Measurements from ENCODE around the gene SLC9C1.

Gene SLC9C1

DNA sequence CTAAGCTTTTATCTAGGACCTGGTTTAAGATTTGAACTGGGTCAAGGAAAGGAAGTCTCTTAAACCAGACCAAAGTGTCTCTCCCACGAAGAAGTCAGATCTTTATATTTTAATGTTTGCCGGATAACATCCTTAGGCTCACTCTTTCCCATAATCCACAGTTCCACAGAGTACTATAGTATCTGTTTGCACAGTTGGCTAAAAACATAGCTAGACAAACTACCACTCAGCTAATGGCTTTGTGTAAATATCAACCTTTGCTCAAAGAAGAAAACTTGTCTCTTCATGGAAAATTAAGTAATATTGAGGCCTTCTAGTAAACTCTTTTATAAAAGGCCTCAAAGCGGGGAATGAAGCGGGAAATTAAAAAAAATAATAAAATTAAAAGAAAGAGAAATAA lies 13.5 kb upstream of the SLC9C1 start:
- DNase-seq (ENCODE audit: extremely low read depth in 1 of 2, low read depth in 1 of 2): no peak

DNA sequence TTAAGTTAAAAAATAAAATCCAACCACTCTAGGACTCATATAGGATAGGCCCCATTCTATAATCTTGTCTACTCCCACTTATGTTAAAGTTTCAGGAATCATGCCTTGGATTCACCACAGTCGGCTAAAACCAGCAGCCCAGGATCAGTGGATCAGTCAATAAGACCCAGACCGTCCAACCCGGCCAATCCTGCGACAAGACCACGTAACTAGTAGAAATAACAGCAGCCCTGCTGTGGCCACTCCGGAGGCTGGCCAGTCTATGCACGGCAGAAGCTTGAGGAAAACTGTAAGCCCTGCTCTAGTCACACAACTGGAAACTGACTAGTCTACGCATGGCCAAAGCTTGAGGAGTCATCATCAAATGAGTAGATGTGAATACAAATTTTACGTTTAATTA lies 12.8 kb upstream of the SLC9C1 start:
- DNase-seq (ENCODE audit: extremely low read depth in 1 of 2, low read depth in 1 of 2): no peak

DNA sequence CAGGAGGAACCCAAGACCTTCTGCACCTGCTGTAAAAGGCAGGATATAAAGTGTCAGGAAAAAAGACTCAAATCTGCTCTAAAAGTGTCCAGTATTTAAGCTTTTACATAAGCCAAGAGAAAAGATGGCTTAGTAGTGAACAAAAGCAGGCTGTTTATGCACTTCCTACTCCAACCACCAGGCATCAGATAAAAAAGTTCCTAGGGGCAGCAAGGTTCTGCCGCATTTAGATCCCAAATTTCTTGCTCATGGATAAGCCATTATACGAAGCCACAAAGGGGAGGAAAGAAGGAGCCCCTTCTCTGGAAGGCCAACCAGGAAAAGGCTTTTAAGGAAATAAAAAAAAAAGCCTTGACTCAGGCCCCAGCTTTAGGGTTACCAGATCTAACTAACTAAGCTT lies 10.6 kb upstream of the SLC9C1 start:
- no peak for DNase-seq (ENCODE audit: extremely low read depth in 1 of 2, low read depth in 1 of 2)

DNA sequence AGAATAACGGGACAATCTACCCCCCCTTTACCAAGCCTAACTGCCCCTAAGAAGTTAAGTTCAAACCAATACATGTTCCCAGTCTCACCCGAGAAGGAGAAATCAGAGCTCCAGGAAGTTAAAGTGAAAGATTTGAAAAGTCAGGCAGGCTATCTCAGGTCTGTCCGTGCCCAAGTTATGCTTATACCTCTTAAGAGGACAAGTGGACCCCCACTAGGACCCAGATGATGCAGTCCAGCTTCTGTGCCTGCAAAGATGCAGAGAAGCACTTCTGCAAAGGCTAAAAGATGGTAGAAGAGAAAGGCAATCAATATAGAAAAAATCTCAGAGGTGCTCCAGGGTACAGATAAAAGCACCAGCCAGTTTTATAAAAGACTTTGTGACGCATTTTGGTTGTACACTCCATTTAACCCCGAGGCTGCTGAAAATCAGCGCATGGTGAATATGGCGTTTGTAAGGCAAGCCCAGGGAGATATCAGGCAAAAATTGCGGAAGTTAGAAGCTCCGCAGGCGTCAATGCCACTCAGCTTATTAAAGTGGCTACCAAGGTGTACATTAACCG lies 9.8 kb upstream of the SLC9C1 start:
- DNase-seq (ENCODE audit: extremely low read depth in 1 of 2, low read depth in 1 of 2): no peak

DNA sequence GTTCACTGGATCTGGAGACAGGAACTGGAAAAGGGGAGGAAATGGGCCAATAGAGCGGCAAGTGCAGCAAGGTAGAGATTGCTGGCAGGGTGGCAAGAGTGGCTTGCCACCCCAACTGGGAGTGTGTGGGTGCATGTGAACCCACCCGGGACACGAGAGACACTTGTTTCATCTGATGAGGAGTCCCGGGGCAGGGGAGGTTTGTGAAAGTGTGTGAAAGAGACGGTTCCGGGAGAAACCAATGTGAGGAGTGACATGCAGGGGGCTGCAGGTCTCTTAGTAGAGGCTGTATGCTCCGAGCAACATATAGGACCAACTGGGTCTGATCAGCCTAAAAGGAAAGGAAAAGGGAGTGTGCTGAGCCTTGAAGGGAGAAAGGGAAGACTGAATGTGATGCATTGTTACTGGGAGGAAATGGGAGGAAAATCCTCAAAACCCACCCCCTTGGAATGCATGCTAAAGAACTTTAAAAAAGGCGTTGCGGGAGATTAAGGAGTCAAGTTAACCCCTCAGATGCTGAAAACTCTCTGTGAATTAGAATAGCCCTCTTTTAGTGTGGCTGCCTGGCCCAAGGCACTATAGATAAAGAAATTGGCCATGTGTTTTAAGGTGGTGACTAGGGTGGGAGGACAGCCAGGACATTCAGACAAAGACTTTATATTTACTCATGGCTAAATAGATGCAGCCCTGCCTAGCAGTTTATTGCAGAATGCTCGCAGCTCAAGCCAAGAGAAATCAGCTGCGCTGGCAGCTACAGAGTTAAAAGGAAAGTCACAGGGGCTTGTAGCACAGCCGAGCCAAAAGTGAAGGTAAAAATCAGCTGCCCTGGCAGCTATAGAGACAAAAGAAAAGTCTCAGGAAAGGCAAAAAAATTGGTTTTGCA lies 9.1 kb upstream of the SLC9C1 start:
- DNase-seq (ENCODE audit: extremely low read depth in 1 of 2, low read depth in 1 of 2): no peak

DNA sequence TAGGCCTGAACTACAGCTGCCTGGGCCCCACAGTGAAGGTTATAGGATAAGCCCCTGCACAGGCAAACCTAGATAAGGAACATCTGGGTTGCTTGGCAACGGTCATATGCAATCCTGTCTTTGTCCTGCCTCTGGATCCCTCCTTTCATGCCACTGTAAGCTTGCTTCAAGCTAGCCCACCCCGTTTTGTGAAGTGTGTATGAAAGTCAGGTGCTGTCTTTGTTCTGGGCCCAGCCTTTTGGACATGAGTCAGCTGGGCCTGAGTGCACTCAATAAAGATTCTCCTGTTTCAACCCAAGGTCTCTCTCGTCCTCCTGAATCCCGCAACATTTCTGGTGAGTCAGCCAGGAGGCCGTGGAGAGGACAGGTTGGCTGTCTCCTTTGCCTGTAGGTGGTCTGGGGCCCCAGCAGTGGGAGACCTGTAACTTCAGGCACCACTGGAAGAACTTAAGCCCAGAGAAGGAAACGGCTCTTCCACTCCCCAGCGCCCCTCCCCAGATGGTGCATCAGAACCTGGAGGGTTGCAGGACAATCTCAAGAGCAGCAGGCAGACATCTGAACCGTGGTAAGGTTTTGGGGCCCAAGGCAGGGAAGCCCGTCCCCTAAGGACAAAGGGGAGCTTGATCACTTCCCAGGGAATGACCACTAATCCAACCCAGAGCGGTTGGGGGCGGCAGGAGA lies 8.3 kb upstream of the SLC9C1 start:
- no peak for DNase-seq (ENCODE audit: extremely low read depth in 1 of 2, low read depth in 1 of 2)

DNA sequence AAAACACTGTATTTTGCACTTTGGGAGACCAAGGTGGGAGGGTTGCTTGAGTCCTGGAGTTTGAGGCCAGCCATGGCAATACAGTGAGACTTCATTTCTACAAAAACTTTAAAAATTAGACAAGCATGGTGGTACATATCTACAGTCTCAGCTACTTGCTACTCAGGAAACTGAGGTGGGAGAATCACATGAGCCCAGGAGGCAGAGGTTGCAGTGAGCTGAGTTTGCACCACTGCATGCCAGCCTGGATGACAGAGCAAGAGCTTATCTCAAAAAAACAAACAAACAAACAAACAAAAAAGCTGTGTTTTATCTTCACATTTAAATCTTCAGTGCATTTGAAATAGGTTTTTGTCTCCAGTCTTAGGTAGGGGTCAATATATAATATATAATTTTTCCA lies 4.8 kb upstream of the SLC9C1 start:
- DNase-seq (ENCODE audit: extremely low read depth in 1 of 2, low read depth in 1 of 2): no peak

DNA sequence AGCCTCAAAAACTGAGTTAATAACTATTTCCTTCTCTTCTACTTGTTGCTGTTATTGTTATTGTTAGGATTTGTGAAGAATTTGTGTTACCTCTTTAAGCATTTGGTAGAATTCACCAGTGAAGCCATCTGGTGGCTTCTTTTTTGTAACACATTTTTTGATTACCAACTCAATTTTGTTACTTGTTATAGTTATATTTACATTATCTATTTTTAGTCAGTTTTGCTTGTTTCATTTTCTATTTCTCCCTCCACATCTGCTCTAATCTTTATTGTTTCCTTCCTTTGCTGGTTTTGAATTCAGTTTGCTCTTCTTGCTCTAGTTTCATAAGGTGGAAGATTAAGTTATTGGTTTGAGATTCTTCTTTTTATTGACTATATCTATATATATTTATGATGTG lies 3.7 kb upstream of the SLC9C1 start:
- DNase-seq (ENCODE audit: extremely low read depth in 1 of 2, low read depth in 1 of 2): no peak

DNA sequence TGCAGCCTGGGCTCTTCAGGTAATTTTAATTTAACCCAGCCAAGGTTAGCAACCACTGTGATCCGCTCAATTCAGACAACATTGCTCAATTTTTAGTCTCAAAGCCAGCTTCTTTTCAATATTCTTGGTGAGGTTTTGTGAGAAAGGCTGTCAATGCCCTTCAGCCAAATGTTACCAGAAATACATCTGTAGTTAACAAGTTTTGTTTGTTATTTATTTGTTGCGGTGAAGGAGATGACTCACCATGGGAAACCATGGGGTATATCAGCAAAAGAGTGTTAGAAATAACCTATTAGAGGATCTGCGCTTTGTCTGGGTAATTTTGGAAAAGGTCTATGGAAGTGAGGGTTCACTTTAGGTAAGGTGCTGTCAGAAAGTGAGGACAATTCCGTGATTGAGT lies 5.0 kb downstream of the SLC9C1 start:
- DNase-seq (ENCODE audit: extremely low read depth in 1 of 2, low read depth in 1 of 2): no peak

DNA sequence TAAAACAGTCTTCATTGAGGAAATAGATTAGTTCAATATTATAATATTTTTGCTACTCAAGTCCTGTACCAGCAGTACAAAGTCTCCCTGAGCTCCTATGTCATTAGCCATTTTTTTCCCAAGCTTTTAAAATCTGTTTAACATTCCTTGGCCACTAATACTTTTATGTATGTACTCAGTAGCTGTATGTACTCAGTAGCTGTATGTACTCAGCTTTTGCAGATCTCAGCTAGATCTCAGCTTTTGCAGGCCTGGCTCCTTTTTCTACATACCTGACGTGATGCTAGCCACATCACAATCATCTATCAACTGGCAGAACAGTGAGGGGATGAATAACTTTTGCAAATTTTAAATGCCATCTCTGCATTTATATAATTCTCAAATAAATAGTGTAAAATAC lies 13.8 kb downstream of the SLC9C1 start:
- DNase-seq (ENCODE audit: extremely low read depth in 1 of 2, low read depth in 1 of 2): no peak

DNA sequence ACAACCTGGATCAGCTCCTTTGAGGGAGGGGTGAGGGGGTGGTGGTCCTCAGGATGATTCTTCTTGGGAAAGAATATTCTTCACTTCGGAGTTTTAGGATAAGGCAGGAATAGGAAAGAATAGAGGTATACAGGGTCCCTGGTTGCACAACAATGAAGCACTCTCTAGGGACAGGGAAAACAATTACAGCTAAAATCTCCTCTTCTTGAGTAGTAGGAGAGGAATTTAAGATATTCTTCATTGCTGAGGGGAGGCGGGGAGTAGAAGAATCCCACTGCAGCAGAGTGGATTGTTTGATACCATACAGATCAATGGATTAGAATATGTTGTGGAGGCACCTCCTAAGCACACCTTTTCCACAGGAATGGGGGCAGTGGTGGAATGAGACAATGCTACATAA lies 20.5 kb downstream of the SLC9C1 start:
- no peak for DNase-seq (ENCODE audit: extremely low read depth in 1 of 2, low read depth in 1 of 2)

DNA sequence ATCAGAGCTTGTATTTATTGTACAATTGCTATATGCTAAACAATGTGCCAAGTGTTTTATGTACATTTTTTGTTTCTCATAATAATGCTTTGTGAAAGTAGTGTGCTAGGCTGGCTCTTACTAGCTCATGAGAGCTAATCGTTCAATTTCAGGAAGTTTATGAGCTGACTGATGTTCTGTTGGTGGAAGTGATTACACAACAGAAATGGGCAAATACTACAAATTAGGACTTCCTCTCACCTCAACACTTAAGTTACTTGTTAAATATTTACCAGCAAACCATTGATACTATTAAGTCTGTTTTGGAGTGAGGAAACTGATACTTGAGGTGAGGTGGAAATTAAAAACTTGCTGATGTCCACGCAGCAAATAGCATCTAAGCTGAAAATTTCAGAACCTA lies 32.3 kb downstream of the SLC9C1 start:
- DNase-seq (ENCODE audit: extremely low read depth in 1 of 2, low read depth in 1 of 2): no peak

DNA sequence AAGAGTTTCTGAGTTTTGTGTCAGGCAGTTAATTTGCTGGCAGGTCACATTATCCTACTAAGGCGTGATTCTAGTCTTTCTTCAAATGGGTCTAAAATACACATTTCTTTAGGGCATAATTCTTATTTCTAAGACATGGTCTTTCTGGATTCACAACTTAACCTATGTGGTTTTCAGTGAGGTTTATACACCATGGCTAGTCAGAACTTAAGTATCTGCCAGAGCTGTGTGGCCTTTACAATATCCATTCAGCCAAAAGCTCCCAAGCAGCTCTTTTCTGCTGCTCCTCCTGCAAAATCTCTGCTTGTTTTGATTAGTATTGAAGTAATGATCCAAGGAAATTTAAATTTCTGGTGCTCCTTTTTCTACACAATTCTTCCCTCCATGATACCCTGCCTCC lies 33.5 kb downstream of the SLC9C1 start:
- DNase-seq (ENCODE audit: extremely low read depth in 1 of 2, low read depth in 1 of 2): no peak

DNA sequence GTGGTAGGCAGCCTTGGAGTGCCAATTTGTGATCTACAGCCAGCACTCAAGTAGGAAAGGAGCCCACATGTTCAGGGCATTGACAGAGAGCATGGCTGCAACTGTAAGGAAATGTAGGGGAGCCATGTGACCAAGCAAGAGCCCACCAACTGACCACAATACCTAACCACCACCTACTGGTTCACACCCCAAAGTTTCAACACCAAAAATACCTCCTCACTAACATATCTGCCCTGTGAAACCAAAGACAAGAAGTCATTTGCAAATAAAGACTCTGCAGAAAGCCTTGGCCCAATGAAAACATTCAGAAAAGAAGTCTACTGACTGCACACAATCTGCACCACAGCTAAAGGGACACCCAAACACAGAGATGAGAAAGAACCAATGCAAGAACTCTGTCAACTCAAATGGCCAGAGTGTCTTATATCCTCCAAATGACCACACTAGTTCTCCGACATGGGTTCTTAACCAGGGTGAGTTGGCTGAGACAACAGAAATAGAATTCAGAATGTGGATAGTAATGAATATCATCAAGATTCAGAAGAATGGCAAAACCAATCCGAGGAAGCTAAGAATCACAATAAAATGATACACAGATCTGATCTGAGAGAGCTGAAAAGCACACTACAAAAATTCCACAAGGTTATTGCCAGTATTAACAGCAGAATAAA lies 40.6 kb downstream of the SLC9C1 start:
- no peak for DNase-seq (ENCODE audit: extremely low read depth in 1 of 2, low read depth in 1 of 2)

DNA sequence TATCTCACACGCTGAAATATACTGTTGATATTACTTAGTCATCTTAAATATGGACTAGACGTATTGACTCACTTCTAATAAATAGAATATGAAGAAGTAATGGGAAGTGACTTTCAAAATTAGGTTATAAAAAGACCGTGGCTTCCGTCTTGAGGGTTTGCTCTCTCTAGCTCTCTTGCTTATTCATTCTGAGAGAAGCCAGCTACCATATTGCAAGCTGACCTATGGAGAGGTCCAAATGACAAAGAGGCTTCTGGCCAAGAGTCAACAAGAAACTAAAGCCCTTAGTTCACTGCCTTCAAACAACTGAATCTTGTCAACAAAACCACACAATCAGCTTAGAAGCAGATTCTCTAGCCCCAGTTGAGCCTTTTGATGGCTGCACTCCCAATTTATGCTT lies 46.1 kb downstream of the SLC9C1 start:
- DNase-seq (ENCODE audit: extremely low read depth in 1 of 2, low read depth in 1 of 2): no peak

DNA sequence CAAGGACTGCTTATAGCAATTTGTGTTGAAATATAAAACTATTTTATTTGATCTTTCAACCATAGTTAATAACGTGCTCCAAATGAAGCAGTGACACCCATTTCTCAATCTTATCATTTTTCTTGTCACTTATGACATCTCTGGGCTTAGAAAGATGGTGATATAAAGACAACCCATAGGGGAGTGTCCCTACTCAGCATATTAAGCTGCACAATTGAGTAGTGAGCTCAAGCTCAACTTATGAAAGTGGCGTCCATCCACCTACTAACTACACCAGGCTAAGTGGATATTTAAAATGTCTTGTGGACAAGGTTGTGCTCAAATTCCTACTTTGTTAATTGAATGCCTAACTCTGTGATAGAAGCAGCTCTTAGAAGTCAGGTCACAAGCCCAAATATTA lies 46.7 kb downstream of the SLC9C1 start:
- DNase-seq (ENCODE audit: extremely low read depth in 1 of 2, low read depth in 1 of 2): no peak

DNA sequence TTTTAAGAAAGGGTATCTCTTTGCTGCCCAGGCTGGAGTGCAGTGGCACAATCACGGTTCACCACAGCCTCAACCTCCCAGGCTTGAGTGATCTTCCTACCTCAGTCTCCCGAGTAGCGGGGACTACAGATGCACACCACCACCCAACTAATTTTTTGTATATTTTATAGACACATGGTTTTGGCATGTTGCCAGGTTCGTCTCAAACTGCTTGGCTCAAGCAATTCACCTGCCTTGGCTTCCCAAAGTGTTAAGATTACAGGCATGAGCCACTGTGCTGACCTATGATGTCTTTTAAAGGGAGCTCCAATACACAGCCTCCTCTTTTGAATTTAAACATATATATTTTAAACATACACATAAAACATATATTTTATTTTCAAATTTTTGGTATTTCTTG lies 60.9 kb downstream of the SLC9C1 start:
- DNase-seq (ENCODE audit: extremely low read depth in 1 of 2, low read depth in 1 of 2): no peak

DNA sequence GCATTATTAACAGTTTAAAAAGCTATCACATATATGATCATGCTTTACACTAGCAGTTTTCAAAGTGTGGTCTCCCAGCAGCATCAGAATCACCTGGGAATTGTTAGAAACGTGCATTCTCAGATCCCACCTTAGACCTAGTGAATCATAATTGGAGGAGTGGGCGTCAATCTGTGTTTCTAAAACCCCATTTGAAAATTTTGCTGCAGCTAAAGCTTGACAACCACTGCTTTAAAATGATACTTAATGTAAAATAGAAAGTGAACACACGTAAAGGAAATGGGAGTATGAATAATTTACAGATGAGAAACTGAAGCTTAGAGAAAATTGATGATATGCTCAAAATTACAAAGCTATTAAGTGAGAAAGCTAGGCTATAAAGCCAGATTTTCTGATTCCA lies 62.3 kb downstream of the SLC9C1 start:
- DNase-seq (ENCODE audit: extremely low read depth in 1 of 2, low read depth in 1 of 2): no peak

DNA sequence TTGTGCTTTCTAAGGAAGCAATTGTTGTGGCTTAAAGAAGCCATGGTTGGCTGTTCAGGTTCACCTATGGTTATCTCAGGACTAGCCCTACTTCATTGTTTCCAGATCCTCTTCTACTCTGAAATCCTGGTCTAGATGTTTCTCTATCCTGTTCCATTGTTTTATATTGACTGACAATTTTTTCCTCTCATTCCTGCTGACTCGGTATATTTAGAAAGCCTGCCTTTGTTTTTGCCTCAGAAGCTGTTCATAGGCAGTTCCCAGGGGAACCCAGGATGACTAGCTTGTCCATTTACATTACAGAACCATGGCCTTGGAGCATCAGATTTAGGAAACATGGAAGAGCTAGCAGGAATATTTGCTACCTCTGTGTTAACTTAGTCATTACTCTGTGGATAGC lies 64.0 kb downstream of the SLC9C1 start:
- DNase-seq (ENCODE audit: extremely low read depth in 1 of 2, low read depth in 1 of 2): no peak

DNA sequence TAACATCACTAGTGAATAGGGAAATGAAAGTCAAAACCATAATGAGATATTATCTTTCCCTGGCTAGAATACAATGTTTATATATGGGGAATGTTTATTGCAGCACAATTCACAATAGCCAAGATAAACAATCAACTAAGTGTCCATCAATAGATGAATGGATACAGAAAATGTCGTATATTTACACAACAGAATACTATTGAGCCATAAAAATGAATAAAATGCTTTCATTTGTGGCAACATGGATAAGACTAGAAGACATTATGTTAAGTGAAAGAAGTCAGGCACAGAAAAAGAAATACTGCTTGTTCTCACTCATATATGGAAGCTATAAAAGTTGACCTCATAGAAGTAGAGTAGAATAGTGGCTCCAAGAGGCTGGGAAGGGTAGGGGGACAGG lies 65.2 kb downstream of the SLC9C1 start:
- no peak for DNase-seq (ENCODE audit: extremely low read depth in 1 of 2, low read depth in 1 of 2)

DNA sequence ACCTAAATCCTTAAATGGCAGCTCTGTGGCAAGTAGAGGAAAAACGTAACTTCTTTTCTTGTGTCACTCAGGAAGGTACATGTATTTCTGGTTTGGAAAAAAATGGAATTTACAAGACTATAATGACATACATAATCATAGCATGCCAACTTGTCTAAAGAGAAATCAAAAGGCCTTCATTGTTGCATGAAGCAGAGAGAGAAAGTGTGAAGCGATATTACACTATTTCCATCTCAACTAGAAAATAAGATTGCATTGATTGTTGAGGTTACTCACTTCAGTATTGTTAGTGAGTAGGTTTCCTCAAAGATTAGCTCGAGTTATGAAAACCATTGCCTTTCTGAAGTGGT lies 93.7 kb downstream of the SLC9C1 start:
- no peak for DNase-seq (ENCODE audit: extremely low read depth in 1 of 2, low read depth in 1 of 2)

Data from stimulated activated CD8-positive, alpha-beta memory T cell treated with anti-CD3 and anti-CD28 coated beads, Interleukin-7, amount 100 ng/mL, for 48 hours (primary cell).